ENCODE measurements around the gene VPS8. TPM values are rescaled to one million over a fixed set of nuclear protein-coding genes. Genes with fewer than 3 reads are reported as not detected.

VPS8 gene
- total and polyA plus RNA-seq, 2 of the 8 experiments (the other 6 are each of a cell fraction or from before 2014, with no cell fraction given), result 13.0 to 41.0 TPM

GRCh38 chr3:185058796-185059195, 246.8 kb downstream of the VPS8 start:
- Histone ChIP-seq H3K36me3 (ENCODE audit: control insufficient read depth in 2 of 4, insufficient read depth in 4 of 4, low read length in 3 of 4) (no peaks in the 10 kb centered on the region), H3K18ac (ENCODE audit: extremely low read depth, low read length) (no peak overlapping the region), H4K20me1 (replicated peaks in 1 of 2; ENCODE audit: control insufficient read depth in 1 of 2, insufficient read depth in 2 of 2, low read length in 2 of 2) (no peaks in the 10 kb centered on the region), H3K4me1 (replicated peaks in 1 of 4; ENCODE audit: control insufficient read depth in 3 of 4, insufficient read depth in 4 of 4, low read length in 3 of 4) (no peaks in the 10 kb centered on the region), H3K4ac (replicated peaks; ENCODE audit: insufficient read length, low read depth, low read length) (no peak overlapping the region), H3K27me3 (replicated peaks in 1 of 4; ENCODE audit: control insufficient read depth in 3 of 4, extremely low read depth in 1 of 4, insufficient read depth in 3 of 4, low read length in 3 of 4) (no peaks in the 10 kb centered on the region), H3K56ac (replicated peaks; ENCODE audit: insufficient read length, low read depth, low read length) (no peak overlapping the region), H3K9ac (replicated peaks in 1 of 4; ENCODE audit: extremely low read depth in 1 of 4, low read depth in 3 of 4, low read length in 3 of 4) (no peak overlapping the region), H3K9me3 (ENCODE audit: insufficient read depth in 2 of 2, low read depth in 1 of 2, low read length in 1 of 2) (peaks cover 10 to 14% of the 10 kb centered on the region in 2 experiments; a peak in 3 of 4 replicates), H2BK20ac (ENCODE audit: low read length) (no peak overlapping the region), H3K4me3 (ENCODE audit: extremely low read depth in 1 of 4, insufficient read depth in 2 of 4, low read depth in 3 of 4, low read length in 4 of 4) (no peak overlapping the region), H3K23me2 (ENCODE audit: low read depth, low read length) (no peaks in the 10 kb centered on the region), H3K79me1 (ENCODE audit: low read depth, low read length) (no peaks in the 10 kb centered on the region), H2BK15ac (ENCODE audit: low read length) (no peak overlapping the region), H3K14ac (ENCODE audit: insufficient read length) (no peak overlapping the region), H3K4me2 (ENCODE audit: insufficient read depth in 1 of 2, low read depth in 2 of 2, low read length in 2 of 2) (no peak overlapping the region), H2BK5ac (ENCODE audit: low read depth, low read length) (no peak overlapping the region), H4K91ac (replicated peaks; ENCODE audit: insufficient read length, low read length) (no peak overlapping the region), H3K27ac (ENCODE audit: low read depth, low read length) (no peak overlapping the region), H2AK5ac (ENCODE audit: low read depth, low read length) (no peak overlapping the region), H3K23ac (ENCODE audit: insufficient read length) (no peak overlapping the region), H2AFZ (ENCODE audit: low read length) (no peak overlapping the region), H2BK12ac (ENCODE audit: low read depth, low read length) (no peak overlapping the region), H2BK120ac (replicated peaks; ENCODE audit: low read depth, low read length) (no peak overlapping the region), H4K5ac (ENCODE audit: insufficient read length, low read depth, low read length) (no peak overlapping the region), H4K8ac (ENCODE audit: extremely low read depth, insufficient read depth, low read length) (no peak overlapping the region), H3K79me2 (ENCODE audit: control insufficient read depth in 1 of 2, insufficient read depth in 2 of 2, low read length in 2 of 2) (no peaks in the 10 kb centered on the region)
- 77% methylated on average over 2 of the region's 2 CpGs; no CpG with 5 or more reads in 1 of the 2 experiments for WGBS, 2 experiments (ENCODE audit: extremely low coverage in 1 of 2, insufficient coverage in 1 of 2, insufficient read length in 1 of 2, insufficient replicate concordance in 2 of 2, low coverage in 1 of 2, low lambda C conversion rate in 2 of 2, missing lambda C conversion rate in 1 of 2)
- FAIRE-seq (no peak), DNase-seq (ENCODE audit: low read depth in 1 of 2, low spot score in 2 of 2) (no peak)
- ChIA-PET POLR2A (ENCODE audit: partially characterized antibody) (no interaction called here), CTCF (ENCODE audit: partially characterized antibody) (interaction anchor here (0.8 to 1.3 kb wide), 3 partner anchors 9 to 117 kb away, joined by 3 read pairs; no protein-coding TSS in a partner anchor)
- no peak for TF ChIP-seq SIX5 (IDR thresholded peaks at IDR 0.05; ENCODE audit: low read depth, low read length)
- TF ChIP-seq CHD1 (IDR thresholded peaks at IDR 0.05; ENCODE audit: low read depth, low read length), result no peak
- TF ChIP-seq GTF2F1 (IDR thresholded peaks at IDR 0.05; ENCODE audit: borderline replicate concordance, low read depth, low read length), result no peak
- TF ChIP-seq SP4 (IDR thresholded peaks at IDR 0.05; ENCODE audit: low read length), result no peak
- TF ChIP-seq KDM1A (IDR thresholded peaks at IDR 0.05; ENCODE audit: borderline replicate concordance, low read length), result no peak
